HG03342 (cell line): ENCODE data around the gene LPAR3.
A peak's percentile ranks its signal among the peaks of the same experiment; 100 is the strongest.
"Not testable (repeated sequence)": the region's sequence is repeated elsewhere in the genome, so short reads cannot be mapped to it uniquely, and the experiment has no call there.

ENCODE experiments used
- ATAC-seq: cut with Tn5 transposase; IDR thresholded peaks from one replicate; pipeline ENCODE4 v1.9.1; 2021; ENCODE audit warnings: mild to moderate bottlenecking, moderate library complexity; ENCODE audit not compliant: unreplicated experiment

Gene LPAR3

GRCh38 chr1:84907095-84907827 is 14.3 kb upstream of the LPAR3 start:
- no peak for ATAC-seq

- not testable (repeated sequence) for ATAC-seq
Observed at GRCh38 chr1:84902727-84903126, 9.7 kb upstream of the LPAR3 start.

- no peak for ATAC-seq
Observed at GRCh38 chr1:84899969-84900368, 7.0 kb upstream of the LPAR3 start.

- no peak for ATAC-seq
Observed at GRCh38 chr1:84896279-84896678, 3.3 kb upstream of the LPAR3 start.

- ATAC-seq = no peak
Observed at GRCh38 chr1:84890566-84890965, 2.4 kb downstream of the LPAR3 start.

- no peak for ATAC-seq
Observed at GRCh38 chr1:84889437-84889836, 3.6 kb downstream of the LPAR3 start.

GRCh38 chr1:84888753-84889152 is 4.3 kb downstream of the LPAR3 start:
- ATAC-seq = no peak

GRCh38 chr1:84887261-84887934 is 5.6 kb downstream of the LPAR3 start:
- ATAC-seq = no peak

GRCh38 chr1:84885469-84885868 is 7.5 kb downstream of the LPAR3 start:
- no peak for ATAC-seq

GRCh38 chr1:84884671-84885389 is 8.2 kb downstream of the LPAR3 start:
- ATAC-seq = no peak

- ATAC-seq = no peak
Observed at GRCh38 chr1:84883286-84883685, 9.7 kb downstream of the LPAR3 start.

GRCh38 chr1:84877592-84877991 is 15.4 kb downstream of the LPAR3 start:
- ATAC-seq = no peak

GRCh38 chr1:84876353-84876752 is 16.7 kb downstream of the LPAR3 start:
- ATAC-seq = no peak

GRCh38 chr1:84873366-84873765 is 19.6 kb downstream of the LPAR3 start:
- no peak for ATAC-seq

- no peak for ATAC-seq
Observed at GRCh38 chr1:84872696-84873355, 20.2 kb downstream of the LPAR3 start.

- no peak for ATAC-seq
Observed at GRCh38 chr1:84871181-84871580, 21.8 kb downstream of the LPAR3 start.

GRCh38 chr1:84870591-84870990 is 22.4 kb downstream of the LPAR3 start:
- ATAC-seq = no peak

GRCh38 chr1:84869720-84870119 is 23.3 kb downstream of the LPAR3 start:
- no peak for ATAC-seq

- peak; percentile 76 for ATAC-seq
Observed at GRCh38 chr1:84862810-84863251, 30.2 kb downstream of the LPAR3 start.

- no peak for ATAC-seq
Observed at GRCh38 chr1:84861988-84862644, 30.9 kb downstream of the LPAR3 start.

- ATAC-seq = no peak
Observed at GRCh38 chr1:84861516-84861915, 31.5 kb downstream of the LPAR3 start.
